IMR-90 (cell line): ENCODE measurements around the gene PTBP1. TPM values are rescaled to one million over a fixed set of nuclear protein-coding genes. Genes with fewer than 3 reads are reported as not detected.
A peak's percentile ranks its signal among the peaks of the same experiment; 100 is the strongest.

ENCODE experiments used
- ATAC-seq: fragments of 200-7000 bp; cut with Tn5 transposase; 2 replicates; pipeline ENCODE4 v1.9.1; 2020; ENCODE audit warnings: low read depth, mild to moderate bottlenecking, moderate library complexity
- BruUV-seq: library from RNA; stranded (reverse); fragments of 400-500 nt; replicated peaks from 2 replicates; lab custom pipeline; 2021; lab: Mats Ljungman, UMichigan
- CTCF ChIA-PET: fragments of 300-600 bp; formaldehyde crosslinking; extraction: SDS; loops from one replicate; lab custom pipeline; 2021; ENCODE audit warnings: antibody characterized with exemption; lab: Yijun Ruan, JAX
- POLR2A ChIA-PET: fragments of 300-600 bp; sonication (Branson Sonifier 250); formaldehyde crosslinking; loops from one replicate; lab custom pipeline; 2022; ENCODE audit warnings: antibody characterized with exemption; ENCODE audit not compliant: unreplicated experiment; lab: Charles Lee
- DNase-seq: peaks from one replicate; pipeline ENCODE4 v3.0.0; 2013
- H2AFZ ChIP-seq: replicated peaks from 2 replicates; pipeline ENCODE3; 2013; ENCODE audit warnings: low read length, mild to moderate bottlenecking; ENCODE audit not compliant: poor library complexity
- H2AK5ac ChIP-seq: 2 replicates; pipeline ENCODE4 v1.6.1; 2013; ENCODE audit warnings: low read depth, low read length, inconsistent platforms
- H2AK9ac ChIP-seq: replicated peaks from 2 replicates; pipeline ENCODE3; 2013; ENCODE audit warnings: mild to moderate bottlenecking, low read depth, low read length, moderate library complexity; ENCODE audit not compliant: poor library complexity
- H2BK120ac ChIP-seq: 2 replicates; pipeline ENCODE4 v1.6.1; 2013; ENCODE audit warnings: low read depth, low read length, inconsistent platforms
- H2BK15ac ChIP-seq: 3 replicates; pipeline ENCODE4 v1.6.1; 2013; ENCODE audit warnings: low read depth, low read length, inconsistent platforms
- H2BK20ac ChIP-seq: 2 replicates; pipeline ENCODE4 v1.6.1; 2013; ENCODE audit warnings: low read depth, mild to moderate bottlenecking, inconsistent platforms, low read length, moderate library complexity
- H2BK5ac ChIP-seq: 2 replicates; pipeline ENCODE4 v1.6.1; 2013; ENCODE audit warnings: mild to moderate bottlenecking, low read depth, low read length, inconsistent platforms; ENCODE audit not compliant: poor library complexity, severe bottlenecking
- H3K14ac ChIP-seq: replicated peaks from 2 replicates; pipeline ENCODE4 v1.6.1; 2013; ENCODE audit warnings: low read depth, low read length, inconsistent platforms
- H3K18ac ChIP-seq: 2 replicates; pipeline ENCODE4 v1.6.1; 2013; ENCODE audit warnings: low read depth, low read length, control low read depth
- H3K23ac ChIP-seq: 2 replicates; pipeline ENCODE4 v1.6.1; 2013; ENCODE audit warnings: low read depth, low read length, inconsistent platforms
- H3K27ac ChIP-seq: 2 replicates; pipeline ENCODE4 v1.5.1; 2013; ENCODE audit warnings: mild to moderate bottlenecking, control low read depth, low read length; ENCODE audit not compliant: insufficient read depth
- H3K27me3 ChIP-seq: 2 replicates; pipeline ENCODE4 v1.6.1; 2013; ENCODE audit warnings: low read length; ENCODE audit not compliant: control insufficient read depth, insufficient read depth
- H3K36me3 ChIP-seq: 2 replicates; pipeline ENCODE4 v1.6.1; 2013; ENCODE audit warnings: low read length, mixed read lengths; ENCODE audit not compliant: control insufficient read depth, insufficient read depth
- H3K4ac ChIP-seq: 2 replicates; pipeline ENCODE4 v1.6.1; 2013; ENCODE audit warnings: low read depth, low read length, inconsistent platforms
- H3K4me1 ChIP-seq: 2 replicates; pipeline ENCODE4 v1.6.1; 2013; ENCODE audit warnings: low read length, mixed read lengths; ENCODE audit not compliant: control insufficient read depth, insufficient read depth
- H3K4me2 ChIP-seq: 2 replicates; pipeline ENCODE4 v1.6.1; 2013; ENCODE audit warnings: low read depth, mild to moderate bottlenecking, control low read depth, low read length, moderate library complexity
- H3K4me3 ChIP-seq: 2 replicates; pipeline ENCODE4 v1.5.1; 2013; ENCODE audit warnings: low read depth, mild to moderate bottlenecking, control low read depth, low read length, moderate library complexity; ENCODE audit not compliant: insufficient read depth
- H3K56ac ChIP-seq: 2 replicates; pipeline ENCODE4 v1.6.1; 2013; ENCODE audit warnings: low read length, inconsistent platforms; ENCODE audit not compliant: insufficient read depth; ENCODE audit errors: extremely low read depth
- H3K79me1 ChIP-seq, 2 experiments: 2 replicates each; pipeline ENCODE4 v1.6.1; 2013; ENCODE audit warnings: low read length in 2 of 2, inconsistent platforms in 1 of 2, low read depth in 1 of 2
- H3K9ac ChIP-seq: 2 replicates; pipeline ENCODE4 v1.6.1; 2013; ENCODE audit warnings: low read depth, low read length, control low read depth
- H3K9me1 ChIP-seq: 2 replicates; pipeline ENCODE4 v1.6.1; 2013; ENCODE audit warnings: low read length, inconsistent platforms; ENCODE audit not compliant: insufficient read depth
- H3K9me3 ChIP-seq: 2 replicates; pipeline ENCODE4 v1.6.1; 2013; ENCODE audit warnings: low read length; ENCODE audit not compliant: control insufficient read depth, insufficient read depth
- H4K20me1 ChIP-seq: 2 replicates; pipeline ENCODE4 v1.6.1; 2013; ENCODE audit warnings: low read length, inconsistent platforms; ENCODE audit not compliant: insufficient read depth
- H4K5ac ChIP-seq: 2 replicates; pipeline ENCODE4 v1.6.1; 2013; ENCODE audit warnings: mild to moderate bottlenecking, low read depth, low read length, control low read depth
- H4K8ac ChIP-seq, 2 experiments: 2 replicates each; pipeline ENCODE4 v1.6.1; 2013; ENCODE audit warnings: low read depth in 2 of 2, low read length in 2 of 2, control low read depth in 1 of 2, inconsistent platforms in 1 of 2
- H4K91ac ChIP-seq: 2 replicates; pipeline ENCODE4 v1.6.1; 2013; ENCODE audit warnings: low read depth, low read length, inconsistent platforms; ENCODE audit not compliant: insufficient read depth
- BHLHE40 ChIP-seq: fragments of 150-350 bp; IDR thresholded peaks from 2 replicates; pipeline ENCODE4 v1.6.1; 2016; ENCODE audit warnings: mild to moderate bottlenecking, low read depth, low read length
- MXI1 ChIP-seq: IDR thresholded peaks from 2 replicates; pipeline ENCODE4 v1.6.1; 2012; ENCODE audit warnings: low read depth, mild to moderate bottlenecking, low read length, moderate library complexity, borderline replicate concordance
- RFX5 ChIP-seq: IDR thresholded peaks from 2 replicates; pipeline ENCODE4 v1.8.0; 2012; ENCODE audit warnings: low read depth, mild to moderate bottlenecking, low read length, moderate library complexity
- WGBS, 2 experiments: methylation state at CpG; one replicate each; pipeline versions ENCODE4 v1.1.5 to v1.1.7; 2013; ENCODE audit warnings: missing lambda C conversion rate in 2 of 2; ENCODE audit not compliant: insufficient read length in 1 of 2; ENCODE audit errors: extremely low coverage in 2 of 2; 5-methylcytosine and 5-hydroxymethylcytosine counted together
- dilution Hi-C: fragments of 300-500 bp; cut with HindIII; formaldehyde crosslinking; loops from one replicate; pipeline ENCODE4 v1.14.3; 2018; ENCODE audit warnings: low sequenced_read_pairs; ENCODE audit not compliant: unreplicated experiment
- in situ Hi-C: fragments of 300-500 bp; cut with MboI; formaldehyde crosslinking; loops from 3 replicates; pipeline ENCODE4 v1.14.3; 2019; ENCODE audit warnings: low sequenced_read_pairs, inconsistent platforms, mixed read lengths
- intact Hi-C: fragments of 100-400 bp; cut with micrococcal nuclease; formaldehyde crosslinking; loops from 2 replicates; pipeline ENCODE4 v1.10.0; 2022
- polyA plus RNA-seq, 3 experiments: library from polyadenylated mRNA; depleted of rRNA; stranded (reverse); fragments of >200 nt; gene quantifications; 2 replicates each; pipeline ENCODE4 v1.2.3, GENCODE V29; 2012; ENCODE audit warnings: low replicate concordance in 1 of 3
- total RNA-seq: library from RNA; depleted of rRNA; stranded (reverse); fragments of >200 nt; gene quantifications from 2 replicates; pipeline ENCODE4 v1.2.3, GENCODE V29; 2012

Gene PTBP1
- total and polyA plus RNA-seq, 2 of the 4 experiments (the other 2 are of a cell fraction), result 146 to 269 TPM

DNA sequence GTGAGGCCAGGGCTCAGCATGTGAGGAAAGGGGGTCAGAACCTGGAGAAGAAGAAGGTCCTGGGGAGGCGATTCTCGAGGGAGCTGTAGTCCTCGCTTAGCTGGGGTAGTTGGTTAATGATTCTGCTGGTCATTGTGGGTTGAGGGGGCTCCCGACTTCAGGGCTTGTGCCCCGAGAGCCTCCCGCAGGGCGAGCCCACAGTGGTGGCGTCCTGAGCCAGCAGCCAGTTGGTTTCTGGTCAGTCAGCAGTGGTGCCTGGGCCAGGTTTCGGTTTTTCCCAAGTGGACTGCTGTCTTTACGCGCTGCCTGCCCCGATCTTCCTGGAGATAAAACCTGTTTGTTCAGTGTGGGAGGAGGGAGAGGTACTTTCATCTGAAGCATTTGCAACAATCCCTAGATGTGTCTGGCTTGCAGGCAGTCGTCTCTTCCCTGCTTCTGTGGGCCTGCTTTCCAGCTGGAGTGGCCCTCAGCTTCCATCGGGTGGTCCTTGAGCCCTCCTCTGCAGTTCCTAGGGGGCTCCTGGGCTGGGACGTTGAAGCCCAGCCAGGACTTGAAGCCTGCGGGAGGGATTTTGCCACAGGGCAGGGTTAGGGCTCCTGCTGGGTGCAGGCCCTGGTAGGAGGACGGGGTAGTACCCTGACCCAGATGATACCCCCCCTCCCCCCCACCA is 3.2 kb downstream of the PTBP1 start:
- peaks cover 0 to 21% of the 10 kb centered on the region in 2 experiments; a peak in 2 of 4 replicates for H3K79me1 ChIP-seq
- H2BK5ac ChIP-seq, result no peak overlapping the region
- H3K14ac ChIP-seq, result no peak overlapping the region
- peaks cover 49% of the 10 kb centered on the region for H3K36me3 ChIP-seq
- WGBS, 2 experiments, result 46% methylated on average over 7 of the region's 17 CpGs; no CpG with 5 or more reads in 1 of the 2 experiments
- in situ Hi-C loops (no loop called here), intact Hi-C loops (no loop called here), dilution Hi-C loops (no loop called here)
- no peak overlapping the region for H3K18ac ChIP-seq
- no peak overlapping the region for H3K4me3 ChIP-seq
- no peak overlapping the region for H2AK5ac ChIP-seq
- no peak for TF ChIP-seq BHLHE40
- no peak for TF ChIP-seq MXI1
- TF ChIP-seq RFX5, result no peak
- H4K91ac ChIP-seq, result no peak overlapping the region
- no peak overlapping the region for H2BK120ac ChIP-seq
- peak overlapping the region; percentile 28 for H3K4me2 ChIP-seq
- peak overlapping the region; percentile 83 for H3K23ac ChIP-seq
- H3K56ac ChIP-seq, result no peak overlapping the region
- DNase-seq (no peak), ATAC-seq (no peak)
- no peaks in the 10 kb centered on the region for H3K9me3 ChIP-seq
- H2AK9ac ChIP-seq, result peak overlapping the region; percentile 3
- peak overlapping the region; percentile 3; the same call in 1 of the 2 replicates for H3K27ac ChIP-seq
- no peak overlapping the region for H2BK15ac ChIP-seq
- no peak overlapping the region for H2BK20ac ChIP-seq
- no peak overlapping the region for H4K8ac ChIP-seq
- no TSS peak for BruUV-seq
- peak overlapping the region; percentile 6; the same call in 1 of the 2 replicates for H3K9ac ChIP-seq
- H4K5ac ChIP-seq, result no peak overlapping the region
- POLR2A ChIA-PET, result interaction anchor here (0.8 kb wide), 1 partner anchor 19 kb away, joined by 3 read pairs; no protein-coding TSS in a partner anchor
- peaks cover 11% of the 10 kb centered on the region; the same call in 1 of the 2 replicates for H3K9me1 ChIP-seq
- CTCF ChIA-PET, result interaction anchor here (1.1 kb wide), 1 partner anchor 60 kb away, joined by 3 read pairs; no protein-coding TSS in a partner anchor
- no peaks in the 10 kb centered on the region for H3K27me3 ChIP-seq
- H3K4me1 ChIP-seq, result peaks cover 30% of the 10 kb centered on the region
- H3K4ac ChIP-seq, result no peak overlapping the region
- H2AFZ ChIP-seq, result no peak overlapping the region
- peaks cover 76% of the 10 kb centered on the region for H4K20me1 ChIP-seq
